Esophagus muscularis mucosa (tissue), 4 donors: ENCODE results near the gene SPOCK1.

Experiments used
- EP300 ChIP-seq: sonication (generic); formaldehyde crosslinking; IDR thresholded peaks from one replicate; pipeline ENCODE4 v1.6.1; 2017; ENCODE audit warnings: antibody characterized with exemption
- POLR2A ChIP-seq: fragments of 450-650 bp; IDR thresholded peaks from one replicate; pipeline ENCODE4 v1.6.1; 2017; ENCODE audit warnings: antibody characterized with exemption, moderate library complexity, mild to moderate bottlenecking, low read depth
- POLR2AphosphoS5 ChIP-seq, 2 donors: sonication (generic); formaldehyde crosslinking; IDR thresholded peaks; one replicate each; pipeline ENCODE4 v1.6.1; 2017; ENCODE audit warnings: antibody characterized with exemption in 2 of 2
- TF ChIP-seq, protein P1 (sequence below), 3 experiments: fragments of 200-600 bp in 2 of 3; fragments of 450-650 bp in 1 of 3; sonication (generic) in 2 of 3; IDR thresholded peaks; one replicate each; pipeline ENCODE4 v1.5.1; 2017 to 2019; ENCODE audit warnings: antibody characterized with exemption in 3 of 3, mild to moderate bottlenecking in 2 of 3, moderate library complexity in 1 of 3

DNA sequence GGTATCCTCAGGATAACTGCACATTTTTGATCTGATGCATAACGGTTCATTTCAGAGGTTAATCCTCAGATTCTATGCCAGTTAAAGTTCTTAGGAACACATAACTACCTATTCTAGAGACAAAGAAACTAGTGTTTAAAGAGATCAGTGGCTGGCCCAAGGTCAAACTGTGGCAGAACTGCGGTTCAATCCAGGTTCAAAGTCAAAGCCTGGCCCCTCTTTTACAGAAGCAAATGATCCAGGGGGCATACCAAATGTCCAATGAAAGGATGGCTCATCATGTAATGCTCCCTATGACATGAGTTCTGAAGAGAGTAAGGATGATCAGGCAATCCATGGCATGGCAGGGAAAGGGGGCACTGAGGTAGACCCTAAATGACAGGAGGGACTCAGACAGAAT is 283.3 kb downstream of the SPOCK1 start:
- TF ChIP-seq, protein P1, sequence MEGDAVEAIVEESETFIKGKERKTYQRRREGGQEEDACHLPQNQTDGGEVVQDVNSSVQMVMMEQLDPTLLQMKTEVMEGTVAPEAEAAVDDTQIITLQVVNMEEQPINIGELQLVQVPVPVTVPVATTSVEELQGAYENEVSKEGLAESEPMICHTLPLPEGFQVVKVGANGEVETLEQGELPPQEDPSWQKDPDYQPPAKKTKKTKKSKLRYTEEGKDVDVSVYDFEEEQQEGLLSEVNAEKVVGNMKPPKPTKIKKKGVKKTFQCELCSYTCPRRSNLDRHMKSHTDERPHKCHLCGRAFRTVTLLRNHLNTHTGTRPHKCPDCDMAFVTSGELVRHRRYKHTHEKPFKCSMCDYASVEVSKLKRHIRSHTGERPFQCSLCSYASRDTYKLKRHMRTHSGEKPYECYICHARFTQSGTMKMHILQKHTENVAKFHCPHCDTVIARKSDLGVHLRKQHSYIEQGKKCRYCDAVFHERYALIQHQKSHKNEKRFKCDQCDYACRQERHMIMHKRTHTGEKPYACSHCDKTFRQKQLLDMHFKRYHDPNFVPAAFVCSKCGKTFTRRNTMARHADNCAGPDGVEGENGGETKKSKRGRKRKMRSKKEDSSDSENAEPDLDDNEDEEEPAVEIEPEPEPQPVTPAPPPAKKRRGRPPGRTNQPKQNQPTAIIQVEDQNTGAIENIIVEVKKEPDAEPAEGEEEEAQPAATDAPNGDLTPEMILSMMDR (IDR thresholded peaks at IDR 0.05): no peak
- TF ChIP-seq EP300 (no peak), POLR2A (no peak), POLR2AphosphoS5 (IDR thresholded peaks at IDR 0.05) (no peak)
